GM12878 (cell line): ENCODE measurements around the gene TMEM87A. TPM values are rescaled to one million over a fixed set of nuclear protein-coding genes. Genes with fewer than 3 reads are reported as not detected.

ENCODE experiments used
- ATAC-seq: fragments of 200-7000 bp; cut with Tn5 transposase; 3 replicates; pipeline ENCODE4 v1.9.1; 2020; ENCODE audit warnings: mild to moderate bottlenecking, moderate library complexity
- BruUV-seq: library from RNA; stranded (reverse); fragments of 400-500 nt; replicated peaks from 2 replicates; lab custom pipeline; 2021; lab: Mats Ljungman, UMichigan
- CTCF ChIA-PET: fragments of 300-600 bp; sonication (Branson Sonifier 250); formaldehyde crosslinking; extraction: SDS; loops from one replicate; lab custom pipeline; 2021; ENCODE audit warnings: inconsistent platforms; lab: Yijun Ruan, JAX
- POLR2A ChIA-PET: fragments of 350-600 bp; formaldehyde crosslinking; extraction: SDS; loops from one replicate; lab custom pipeline; 2021; ENCODE audit warnings: inconsistent platforms; lab: Charles Lee
- RAD21 ChIA-PET: fragments of 300-600 bp; sonication (Branson Sonifier 250); formaldehyde crosslinking; loops from one replicate; lab custom pipeline; 2023; ENCODE audit warnings: antibody characterized with exemption; ENCODE audit not compliant: unreplicated experiment; lab: Charles Lee
- SMC1A ChIA-PET: fragments of 300-600 bp; sonication (Branson Sonifier 250); formaldehyde crosslinking; loops from one replicate; lab custom pipeline; 2023; ENCODE audit not compliant: unreplicated experiment, uncharacterized antibody; lab: Charles Lee
- DNase-seq: peaks from one replicate; pipeline ENCODE4 v3.0.0-alpha.2; 2011; ENCODE audit warnings: low read depth, low spot score
- FAIRE-seq: peaks from 3 replicates; lab custom pipeline; 2011; peaks lifted over from hg19 to GRCh38; lab: Jason Lieb, UNC
- H2AFZ ChIP-seq: 2 replicates; pipeline ENCODE4 v1.6.0; 2011; ENCODE audit warnings: low read depth, low read length, control low read depth; ENCODE audit not compliant: control insufficient read depth
- H3K27ac ChIP-seq: 2 replicates; pipeline ENCODE4 v1.5.1; 2011; ENCODE audit warnings: control low read depth; ENCODE audit not compliant: control insufficient read depth, insufficient read depth
- H3K27me3 ChIP-seq, 2 experiments: replicated peaks in 1 of 2; 2 replicates each; pipeline versions ENCODE4 v1.6.0 to v1.6.1; 2011; ENCODE audit warnings: low read length in 1 of 2; ENCODE audit not compliant: control insufficient read depth in 2 of 2, insufficient read depth in 2 of 2
- H3K36me3 ChIP-seq, 2 experiments: 2 replicates each; pipeline ENCODE4 v1.5.1; 2011; ENCODE audit warnings: low read length in 1 of 2; ENCODE audit not compliant: control insufficient read depth in 2 of 2, insufficient read depth in 2 of 2
- H3K4me1 ChIP-seq: 2 replicates; pipeline ENCODE4 v1.6.1; 2011; ENCODE audit warnings: mild to moderate bottlenecking, low read length, moderate library complexity, mixed read lengths; ENCODE audit not compliant: control insufficient read depth, insufficient read depth
- H3K4me2 ChIP-seq: 2 replicates; pipeline ENCODE4 v1.6.0; 2011; ENCODE audit warnings: control low read depth; ENCODE audit not compliant: control insufficient read depth, insufficient read depth
- H3K4me3 ChIP-seq: fragments of 200-600 bp; sonication (generic); 2 replicates; pipeline ENCODE4 v1.5.1; 2016
- H3K79me2 ChIP-seq: 2 replicates; pipeline ENCODE4 v1.6.0; 2011; ENCODE audit warnings: low read length; ENCODE audit not compliant: control insufficient read depth, insufficient read depth
- H3K9ac ChIP-seq: 2 replicates; pipeline ENCODE4 v1.8.0; 2011; ENCODE audit warnings: low read length, control low read depth, mixed read lengths; ENCODE audit not compliant: control insufficient read depth, insufficient read depth
- H3K9me3 ChIP-seq: replicated peaks from 3 replicates; pipeline ENCODE4 v1.5.1; 2011; ENCODE audit warnings: mild to moderate bottlenecking, low read length; ENCODE audit not compliant: control insufficient read depth, insufficient read depth
- H4K20me1 ChIP-seq: 2 replicates; pipeline ENCODE4 v1.6.0; 2011; ENCODE audit not compliant: control insufficient read depth, insufficient read depth
- BHLHE40 ChIP-seq, 2 experiments: fragments of 450-650 bp in 1 of 2; IDR thresholded peaks; 2 replicates each; pipeline ENCODE4 v1.6.1; 2011 to 2017; ENCODE audit warnings: low read depth in 2 of 2, borderline replicate concordance in 1 of 2, improper control_type of control experiment in 1 of 2, low read length in 1 of 2, mild to moderate bottlenecking in 1 of 2
- BMI1 ChIP-seq: fragments of 450-650 bp; IDR thresholded peaks from 2 replicates; pipeline ENCODE4 v1.6.1; 2016; ENCODE audit warnings: mild to moderate bottlenecking, moderate library complexity, borderline replicate concordance
- CEBPB ChIP-seq, 2 experiments: fragments of 150-350 bp in 1 of 2; IDR thresholded peaks; 2 replicates each; pipeline ENCODE4 v1.6.1; 2012 to 2014; ENCODE audit warnings: low read depth in 2 of 2, low read length in 2 of 2, borderline replicate concordance in 1 of 2, inconsistent platforms in 1 of 2
- HCFC1 ChIP-seq: fragments of 150-350 bp; IDR thresholded peaks from 2 replicates; pipeline ENCODE4 v1.6.1; 2014; ENCODE audit warnings: low read length
- MEF2A ChIP-seq: IDR thresholded peaks from 2 replicates; pipeline ENCODE4 v1.6.1; 2011; ENCODE audit warnings: low read depth, mild to moderate bottlenecking, low read length, moderate library complexity; ENCODE audit not compliant: insufficient read depth
- MEF2B ChIP-seq: fragments of 450-650 bp; IDR thresholded peaks from 2 replicates; pipeline ENCODE4 v1.6.1; 2018; ENCODE audit warnings: mild to moderate bottlenecking, moderate library complexity; ENCODE audit not compliant: partially characterized antibody, poor library complexity, severe bottlenecking
- NFYB ChIP-seq: IDR thresholded peaks from 2 replicates; pipeline ENCODE4 v1.6.1; 2011; ENCODE audit warnings: low read depth, mild to moderate bottlenecking, low read length, improper control_type of control experiment, moderate library complexity; ENCODE audit not compliant: insufficient read depth
- NRF1 ChIP-seq: conservative IDR thresholded peaks from 2 replicates; pipeline ENCODE4 v1.6.1; 2011; ENCODE audit warnings: mild to moderate bottlenecking, low read depth, low read length, improper control_type of control experiment
- PML ChIP-seq: IDR thresholded peaks from 2 replicates; pipeline ENCODE4 v1.6.1; 2012; ENCODE audit warnings: low read length, inconsistent platforms
- POLR2AphosphoS2 ChIP-seq: IDR thresholded peaks from 2 replicates; pipeline ENCODE4 v1.6.1; 2011; ENCODE audit warnings: low read depth, mild to moderate bottlenecking, low read length, improper control_type of control experiment, moderate library complexity
- SP1 ChIP-seq: IDR thresholded peaks from one replicate; pipeline ENCODE4 v1.6.1; 2011; ENCODE audit warnings: low read depth, low read length
- SUPT20H ChIP-seq: IDR thresholded peaks from 2 replicates; pipeline ENCODE4 v1.6.1; 2011; ENCODE audit warnings: low read depth, mild to moderate bottlenecking, low read length, moderate library complexity, borderline replicate concordance; ENCODE audit not compliant: control insufficient read depth
- WRNIP1 ChIP-seq: IDR thresholded peaks from 2 replicates; pipeline ENCODE4 v1.6.1; 2011; ENCODE audit warnings: low read depth, low read length, improper control_type of control experiment, borderline replicate concordance
- ZBED1 ChIP-seq: IDR thresholded peaks from 2 replicates; pipeline ENCODE4 v1.6.1; 2016; ENCODE audit warnings: borderline replicate concordance
- WGBS: methylation state at CpG from one replicate; pipeline ENCODE4 v1.1.6; 2016; ENCODE audit warnings: low lambda C conversion rate; ENCODE audit not compliant: insufficient replicate concordance, insufficient coverage; ENCODE audit errors: missing lambda C conversion rate; 5-methylcytosine and 5-hydroxymethylcytosine counted together
- in situ Hi-C: fragments of 300-500 bp; cut with MboI; formaldehyde crosslinking; loops from 9 replicates; pipeline ENCODE4 v1.14.3; 2018; ENCODE audit warnings: mixed read lengths
- intact Hi-C: fragments of 100-400 bp; cut with micrococcal nuclease; formaldehyde crosslinking; loops from one replicate; pipeline ENCODE4 v1.14.2; 2022; ENCODE audit not compliant: unreplicated experiment
- polyA plus RNA-seq, 11 experiments: library from polyadenylated mRNA; depleted of rRNA in 4 of 11; unstranded in 6 of 11; stranded (reverse) in 5 of 11; fragments of >200 nt; fragmentation: Nextera tagmentation in 4 of 11; fragmentation: Illumina TruSeq in 1 of 11; extraction: Ambion mirVana in 4 of 11; extraction: Trizol in 1 of 11; gene quantifications; 1 replicate in 1 of 11; 2 replicates in 10 of 11; pipeline versions ENCODE4 v1.2.1 to v1.2.3, GENCODE V29; 2011 to 2016; ENCODE audit warnings: inconsistent platforms in 2 of 11, missing spikeins in 2 of 11, low read depth in 1 of 11
- total RNA-seq, 4 experiments: library from RNA; depleted of rRNA in 3 of 4; stranded (reverse); fragments of >200 nt in 3 of 4; fragmentation: Illumina TruSeq in 1 of 4; extraction: Trizol in 1 of 4; gene quantifications; 2 replicates each; pipeline versions ENCODE4 v1.2.1 to v1.2.3, GENCODE V29; 2013 to 2021
- TF ChIP-seq, protein P1 (sequence below): IDR thresholded peaks from 2 replicates; pipeline ENCODE4 v1.6.1; 2011; ENCODE audit warnings: borderline replicate concordance, low read depth, mild to moderate bottlenecking, moderate library complexity, mixed read lengths, low read length; ENCODE audit not compliant: insufficient read depth; ENCODE audit errors: extremely low read length
- TF ChIP-seq, protein P2 (sequence below): fragments of 450-650 bp; IDR thresholded peaks from 2 replicates; pipeline ENCODE4 v1.6.1; 2016; ENCODE audit warnings: mild to moderate bottlenecking

Gene TMEM87A
- total and polyA plus RNA-seq, 10 of the 15 experiments (the other 5 are each of a cell fraction or from before 2014, with no cell fraction given), result 18.2 to 53.2 (median 33.4) TPM

DNA sequence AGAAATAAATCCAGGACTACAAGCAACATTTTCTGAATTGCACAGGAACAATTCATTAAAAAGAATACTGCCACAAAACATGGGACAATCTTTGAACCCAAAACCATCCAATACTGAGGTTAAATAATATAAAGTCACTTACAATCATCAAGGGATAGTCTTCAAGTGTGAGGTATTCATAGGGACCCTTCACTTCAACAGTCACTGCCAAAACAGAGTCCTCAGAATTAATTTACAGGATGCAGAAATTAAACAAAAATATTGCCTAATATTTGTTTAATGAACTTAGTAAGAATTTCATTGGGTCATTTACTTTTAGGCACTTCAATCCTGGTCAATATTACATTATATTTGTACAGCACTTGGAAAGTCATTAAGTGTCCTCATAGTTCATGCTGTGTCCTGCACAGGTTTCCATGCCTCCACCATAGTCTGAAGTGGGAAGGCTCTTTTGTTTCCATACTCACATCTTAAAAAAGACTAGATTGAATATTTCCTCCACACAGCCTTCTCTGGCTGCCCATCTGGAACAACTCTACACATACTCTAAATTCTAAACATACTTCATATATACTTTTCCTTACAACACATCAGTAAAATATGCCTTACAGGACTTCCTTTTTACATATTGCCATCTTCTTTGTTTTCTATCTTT, 33.6 kb downstream of the TMEM87A start:
- in situ Hi-C loops, result no loop called here
- ATAC-seq, result no peak
- Histone ChIP-seq H3K27ac (no peak overlapping the region), H3K4me2 (no peak overlapping the region), H2AFZ (no peak overlapping the region), H3K36me3 (peaks cover 1 to 18% of the 10 kb centered on the region in 2 experiments), H3K27me3 (no peaks in the 10 kb centered on the region), H3K4me3 (no peak overlapping the region), H3K9me3 (no peaks in the 10 kb centered on the region), H4K20me1 (no peaks in the 10 kb centered on the region), H3K79me2 (no peaks in the 10 kb centered on the region), H3K4me1 (no peaks in the 10 kb centered on the region), H3K9ac (no peak overlapping the region)
- SMC1A ChIA-PET, result interaction anchor here (0.7 kb wide), 1 partner anchor 31 kb away, joined by 3 read pairs; no protein-coding TSS in a partner anchor
- no TSS peak for BruUV-seq
- CTCF ChIA-PET, result interaction anchor here (0.9 kb wide), 1 partner anchor 683 kb away, joined by 3 read pairs; no protein-coding TSS in a partner anchor
- TF ChIP-seq NRF1 (no peak), NFYB (no peak)
- RAD21 ChIA-PET, result no interaction called here
- no peak for FAIRE-seq
- no peak for DNase-seq
- intact Hi-C loops, result no loop called here
- POLR2A ChIA-PET, result no interaction called here

DNA sequence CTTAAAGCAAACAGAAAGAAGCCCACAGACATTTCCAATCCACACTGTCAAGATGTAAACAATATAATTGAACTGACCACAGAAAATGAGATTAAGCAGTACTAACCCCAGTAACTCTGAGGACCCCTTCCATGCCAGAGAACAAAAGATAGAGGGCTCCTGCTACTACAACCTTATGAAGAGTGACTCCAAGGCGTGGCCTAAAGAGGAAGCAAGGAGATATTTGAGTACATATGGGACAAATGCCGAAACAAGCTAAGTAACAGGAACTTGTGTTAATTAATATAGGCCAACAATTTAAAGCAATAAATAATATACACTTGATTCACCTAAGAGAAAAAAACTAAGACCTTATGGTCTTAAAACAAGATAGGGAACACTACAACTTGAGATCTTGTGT, 40.1 kb downstream of the TMEM87A start:
- ChIA-PET CTCF (no interaction called here), RAD21 (no interaction called here), POLR2A (no interaction called here), SMC1A (no interaction called here)
- BruUV-seq, result no TSS peak
- Histone ChIP-seq H2AFZ (no peak overlapping the region), H3K4me1 (no peaks in the 10 kb centered on the region), H4K20me1 (no peaks in the 10 kb centered on the region), H3K9me3 (no peaks in the 10 kb centered on the region), H3K9ac (no peak overlapping the region), H3K4me3 (no peak overlapping the region), H3K27me3 (no peaks in the 10 kb centered on the region), H3K4me2 (no peak overlapping the region), H3K36me3 (peaks cover 1 to 20% of the 10 kb centered on the region in 2 experiments), H3K27ac (no peak overlapping the region), H3K79me2 (no peaks in the 10 kb centered on the region)
- 71% methylated on average over 2 of the region's 2 CpGs for WGBS
- in situ Hi-C loops (no loop called here), intact Hi-C loops (no loop called here)
- no peak for DNase-seq
- FAIRE-seq, result no peak
- TF ChIP-seq MEF2A (no peak), BHLHE40 (IDR thresholded peaks at IDR 0.05; ENCODE audit: borderline replicate concordance in 1 of 2, low read depth in 2 of 2, low read length in 1 of 2) (no peak), SP1 (no peak), MEF2B (no peak), ZBED1 (no peak), WRNIP1 (no peak), SUPT20H (no peak), POLR2AphosphoS2 (no peak), HCFC1 (no peak), CEBPB (IDR thresholded peaks at IDR 0.05; ENCODE audit: borderline replicate concordance in 1 of 2, low read depth in 2 of 2, low read length in 2 of 2) (no peak), PML (no peak), BMI1 (no peak)
- TF ChIP-seq, protein P1, sequence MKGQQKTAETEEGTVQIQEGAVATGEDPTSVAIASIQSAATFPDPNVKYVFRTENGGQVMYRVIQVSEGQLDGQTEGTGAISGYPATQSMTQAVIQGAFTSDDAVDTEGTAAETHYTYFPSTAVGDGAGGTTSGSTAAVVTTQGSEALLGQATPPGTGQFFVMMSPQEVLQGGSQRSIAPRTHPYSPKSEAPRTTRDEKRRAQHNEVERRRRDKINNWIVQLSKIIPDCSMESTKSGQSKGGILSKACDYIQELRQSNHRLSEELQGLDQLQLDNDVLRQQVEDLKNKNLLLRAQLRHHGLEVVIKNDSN, result no peak
- TF ChIP-seq, protein P2, sequence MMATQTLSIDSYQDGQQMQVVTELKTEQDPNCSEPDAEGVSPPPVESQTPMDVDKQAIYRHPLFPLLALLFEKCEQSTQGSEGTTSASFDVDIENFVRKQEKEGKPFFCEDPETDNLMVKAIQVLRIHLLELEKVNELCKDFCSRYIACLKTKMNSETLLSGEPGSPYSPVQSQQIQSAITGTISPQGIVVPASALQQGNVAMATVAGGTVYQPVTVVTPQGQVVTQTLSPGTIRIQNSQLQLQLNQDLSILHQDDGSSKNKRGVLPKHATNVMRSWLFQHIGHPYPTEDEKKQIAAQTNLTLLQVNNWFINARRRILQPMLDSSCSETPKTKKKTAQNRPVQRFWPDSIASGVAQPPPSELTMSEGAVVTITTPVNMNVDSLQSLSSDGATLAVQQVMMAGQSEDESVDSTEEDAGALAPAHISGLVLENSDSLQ, result no peak
- no peak for ATAC-seq
